Measurements from ENCODE around the gene SLC38A4.

GRCh38 chr12:46794593-46795190, 31.1 kb downstream of the SLC38A4 start:
- TF ChIP-seq CTCF (IDR thresholded peaks at IDR 0.05), result no peak
- TF ChIP-seq POLR2A (IDR thresholded peaks at IDR 0.05), result no peak
